Measurements from ENCODE around the gene ESAM.

ESAM gene

DNA sequence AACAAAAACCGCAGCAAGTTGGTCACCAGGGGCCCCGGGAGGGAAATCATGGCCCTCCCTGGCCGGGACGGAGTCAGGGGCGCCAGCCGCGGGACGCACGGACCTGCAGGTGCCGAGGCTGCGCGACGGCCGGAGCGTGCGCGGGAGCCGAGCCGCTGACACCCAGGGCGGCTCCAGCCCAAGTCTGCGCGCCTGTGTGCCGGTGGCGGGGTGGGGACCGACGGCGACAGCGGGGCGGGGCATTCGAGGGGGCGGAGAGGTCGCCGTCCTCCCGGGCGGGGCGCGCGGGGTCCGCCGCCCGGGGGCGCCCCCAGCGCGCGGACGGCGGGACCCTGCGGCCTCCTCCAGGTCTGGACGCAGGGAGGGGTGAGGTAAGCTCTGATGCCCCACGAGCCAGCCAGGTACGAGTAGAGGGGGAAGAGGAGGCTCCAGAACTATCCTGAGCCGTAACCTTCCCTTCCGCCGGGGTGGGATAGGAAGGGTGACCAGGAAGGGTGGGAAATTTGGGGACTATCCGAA is at the start of gene ESAM:
ESAM (minus strand) TSS at position 186 of the 519 bp plus-strand sequence; CDS start at position 50, 136 bp downstream.
- peak; percentile 6 for DNase-seq
- in situ Hi-C loops (cut with HindIII; ENCODE audit: low pct_ligation_motif_present, low pct_unique_long_range_greater_than_20kb, low sequenced_read_pairs): no loop called here

DNA sequence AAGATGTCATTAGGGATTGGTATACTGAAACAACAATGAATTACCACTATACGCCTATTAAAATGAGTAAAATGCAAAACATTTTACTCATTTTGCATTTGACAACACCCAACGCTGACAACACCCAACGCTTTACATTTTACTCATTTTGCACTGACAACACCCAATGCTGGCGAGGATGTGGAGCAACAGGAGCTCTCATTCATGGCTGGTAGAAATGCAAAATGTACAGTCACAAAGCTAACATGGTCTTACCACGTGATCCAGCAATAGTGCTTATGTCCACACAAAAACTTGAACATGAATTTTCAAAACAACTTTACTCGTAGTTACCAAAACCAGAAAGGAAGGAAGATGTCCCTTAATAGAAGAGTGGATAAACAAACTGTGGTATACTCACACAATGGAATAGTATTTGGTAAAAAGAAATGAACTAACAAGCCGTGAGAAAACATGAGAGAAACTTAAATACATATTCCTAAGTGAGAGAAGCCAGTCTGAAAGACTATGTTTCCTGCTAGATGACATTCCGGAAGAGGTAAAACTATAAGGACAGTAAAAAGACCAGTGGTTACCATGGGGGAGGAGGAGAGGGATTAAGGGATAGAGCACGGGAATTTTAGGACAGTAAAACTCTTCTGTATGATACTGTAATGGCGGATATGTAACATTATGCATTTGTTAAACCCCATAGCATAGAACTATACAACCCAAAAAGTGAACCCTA is 49.5 kb upstream of the ESAM start:
- DNase-seq: no peak
- in situ Hi-C loops (cut with HindIII; ENCODE audit: low pct_ligation_motif_present, low pct_unique_long_range_greater_than_20kb, low sequenced_read_pairs): no loop called here

- DNase-seq: no peak
- in situ Hi-C loops (cut with HindIII; ENCODE audit: low pct_ligation_motif_present, low pct_unique_long_range_greater_than_20kb, low sequenced_read_pairs): no loop called here
Measured at GRCh38 chr11:124807660-124808270, 45.7 kb upstream of the ESAM start.

DNA sequence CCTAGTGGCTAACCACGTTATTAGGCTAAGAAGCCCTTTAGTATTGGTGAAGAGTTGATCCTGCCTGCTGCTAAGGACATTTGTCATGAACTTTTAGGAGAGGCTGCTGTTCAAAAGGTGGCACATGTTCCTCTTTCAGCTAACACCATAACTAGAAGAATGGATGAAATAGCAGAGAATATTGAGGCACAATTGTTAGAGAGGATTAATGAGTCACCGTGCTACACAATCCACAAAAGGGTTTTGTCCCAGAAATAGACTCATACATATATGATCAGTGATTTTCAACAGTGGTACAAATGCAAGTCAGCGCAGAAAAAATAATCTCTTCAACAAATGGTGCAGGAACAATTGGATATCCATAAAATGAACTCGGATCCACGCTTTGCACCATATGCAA is 45.1 kb upstream of the ESAM start:
- DNase-seq: no peak
- in situ Hi-C loops (cut with HindIII; ENCODE audit: low pct_ligation_motif_present, low pct_unique_long_range_greater_than_20kb, low sequenced_read_pairs): no loop called here

DNA sequence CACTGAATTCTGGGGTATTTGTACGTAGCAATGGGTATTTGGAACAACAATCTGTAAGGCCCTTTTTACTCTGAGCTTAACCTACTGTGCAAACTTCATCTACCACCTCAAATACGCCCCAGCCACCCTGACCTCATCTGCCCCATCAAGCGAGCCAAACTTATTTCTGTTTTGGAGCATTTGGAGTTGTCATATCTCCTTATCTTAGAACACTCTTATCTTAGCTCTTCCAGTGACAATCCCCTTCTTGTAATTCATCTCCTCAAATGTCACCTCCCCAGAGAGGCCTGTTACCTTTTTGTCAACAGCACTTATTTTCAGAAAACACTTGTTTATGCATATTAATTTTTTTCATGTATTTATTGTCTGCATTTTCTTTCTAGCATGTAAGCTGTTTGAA is 42.8 kb upstream of the ESAM start:
- DNase-seq: no peak

DNA sequence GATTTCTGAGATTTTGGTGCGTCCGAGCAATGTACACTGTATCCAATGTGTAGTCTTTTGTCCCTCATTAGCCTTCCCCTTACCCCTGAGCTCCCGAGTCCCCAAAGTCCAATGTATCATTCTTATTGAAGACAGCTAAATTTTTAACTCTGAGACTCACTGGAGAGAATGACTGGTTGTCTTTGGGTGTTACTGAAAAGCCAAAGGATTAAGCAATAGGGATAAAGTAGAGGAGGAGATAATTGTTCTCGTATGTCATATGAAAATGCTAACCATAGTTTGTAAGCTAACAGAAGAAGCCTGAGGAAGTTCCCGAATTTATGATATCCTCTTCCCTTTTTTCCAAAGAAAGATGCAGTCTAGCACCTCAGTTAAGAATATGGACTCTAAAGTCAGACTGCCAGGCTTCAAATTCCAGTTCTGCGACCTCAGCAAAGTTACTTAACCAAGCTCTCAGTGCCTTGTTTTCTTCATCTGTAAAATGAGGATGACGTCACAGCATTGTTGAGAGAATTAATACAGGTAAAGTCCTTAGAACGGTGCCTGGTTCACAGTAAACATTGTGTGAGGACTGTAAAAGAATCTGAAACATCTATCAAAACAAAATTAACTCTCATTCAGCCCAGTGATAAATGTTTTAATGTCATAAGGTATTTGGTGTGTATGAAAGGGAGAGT is 39.7 kb upstream of the ESAM start:
- in situ Hi-C loops (cut with HindIII; ENCODE audit: low pct_ligation_motif_present, low pct_unique_long_range_greater_than_20kb, low sequenced_read_pairs): no loop called here
- DNase-seq: no peak

More for the DNA sequence above, 42.8 kb upstream of the ESAM start:
- in situ Hi-C loops (cut with HindIII; ENCODE audit: low pct_ligation_motif_present, low pct_unique_long_range_greater_than_20kb, low sequenced_read_pairs): no loop called here

DNA sequence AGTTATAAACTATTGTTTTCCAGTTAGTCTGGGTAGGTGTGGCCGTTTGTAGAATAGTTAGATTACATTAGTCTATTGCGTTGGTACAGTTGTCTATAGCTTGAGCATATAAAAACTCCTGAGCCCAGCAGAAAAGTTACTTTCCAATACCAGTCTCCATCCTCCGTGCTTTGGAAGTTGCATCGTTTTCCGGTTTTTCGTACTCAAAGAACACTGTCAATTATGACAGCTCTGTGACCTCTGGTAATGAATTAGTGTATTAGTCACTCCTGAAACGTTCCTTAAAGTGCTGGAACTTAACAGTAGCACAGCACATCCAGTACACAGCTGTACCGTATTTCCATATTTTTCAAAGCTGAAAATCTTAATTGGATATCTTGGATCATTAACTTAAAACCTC is 38.9 kb upstream of the ESAM start:
- DNase-seq: peak; percentile 23
- in situ Hi-C loops (cut with HindIII; ENCODE audit: low pct_ligation_motif_present, low pct_unique_long_range_greater_than_20kb, low sequenced_read_pairs): no loop called here

DNA sequence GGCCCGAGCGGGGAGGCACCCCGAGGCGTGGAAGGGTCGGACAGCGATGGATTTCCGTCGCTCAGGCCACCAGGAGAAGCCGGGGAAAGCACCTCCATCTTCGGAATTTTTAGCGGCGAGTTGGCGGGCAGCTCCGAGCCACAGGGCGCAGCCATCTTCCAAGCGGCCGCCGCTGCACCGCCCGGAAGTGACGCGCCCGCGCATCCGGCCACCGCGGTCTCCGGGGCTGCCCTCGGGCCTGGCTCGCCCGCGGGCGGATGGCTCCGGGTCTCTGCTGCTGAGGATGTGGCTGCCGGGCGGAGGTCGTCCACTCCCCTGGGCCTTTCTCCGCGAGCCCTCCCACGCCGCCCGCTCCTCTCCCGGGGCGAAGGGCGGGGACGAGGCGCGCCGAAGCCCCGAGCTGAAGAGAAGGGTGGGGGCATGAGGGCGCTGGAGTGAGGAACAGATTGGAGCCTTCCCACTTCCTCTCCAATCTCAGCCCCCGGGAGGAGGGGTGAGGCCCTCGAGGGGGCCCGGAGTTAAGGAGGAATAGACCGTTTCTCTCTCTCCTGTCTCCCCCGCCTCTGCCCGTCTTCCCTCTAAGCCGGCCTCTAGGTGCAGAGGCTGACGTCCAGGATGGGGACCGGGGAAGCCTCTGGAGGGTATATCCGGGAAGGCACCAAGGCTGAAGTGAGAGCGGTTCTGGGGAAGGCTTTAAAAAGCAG is 38.3 kb upstream of the ESAM start, which contains the start of gene MSANTD2:
MSANTD2 (minus strand) TSS at position 181 of the 704 bp plus-strand sequence; CDS start at position 155, 26 bp downstream.
- peak; percentile 81 for DNase-seq

GRCh38 chr11:124799348-124800225 is 37.5 kb upstream of the ESAM start:
- peak; percentile 28 for DNase-seq
- in situ Hi-C loops (cut with HindIII; ENCODE audit: low pct_ligation_motif_present, low pct_unique_long_range_greater_than_20kb, low sequenced_read_pairs): no loop called here

More for the DNA sequence above, 38.3 kb upstream of the ESAM start, which contains the start of gene MSANTD2:
- in situ Hi-C loops (cut with HindIII; ENCODE audit: low pct_ligation_motif_present, low pct_unique_long_range_greater_than_20kb, low sequenced_read_pairs): no loop called here

GRCh38 chr11:124798991-124799347 is 36.9 kb upstream of the ESAM start:
- in situ Hi-C loops (cut with HindIII; ENCODE audit: low pct_ligation_motif_present, low pct_unique_long_range_greater_than_20kb, low sequenced_read_pairs): no loop called here
- DNase-seq: peak; percentile 56

GRCh38 chr11:124796312-124796711 is 34.2 kb upstream of the ESAM start:
- in situ Hi-C loops (cut with HindIII; ENCODE audit: low pct_ligation_motif_present, low pct_unique_long_range_greater_than_20kb, low sequenced_read_pairs): no loop called here
- DNase-seq: no peak

DNA sequence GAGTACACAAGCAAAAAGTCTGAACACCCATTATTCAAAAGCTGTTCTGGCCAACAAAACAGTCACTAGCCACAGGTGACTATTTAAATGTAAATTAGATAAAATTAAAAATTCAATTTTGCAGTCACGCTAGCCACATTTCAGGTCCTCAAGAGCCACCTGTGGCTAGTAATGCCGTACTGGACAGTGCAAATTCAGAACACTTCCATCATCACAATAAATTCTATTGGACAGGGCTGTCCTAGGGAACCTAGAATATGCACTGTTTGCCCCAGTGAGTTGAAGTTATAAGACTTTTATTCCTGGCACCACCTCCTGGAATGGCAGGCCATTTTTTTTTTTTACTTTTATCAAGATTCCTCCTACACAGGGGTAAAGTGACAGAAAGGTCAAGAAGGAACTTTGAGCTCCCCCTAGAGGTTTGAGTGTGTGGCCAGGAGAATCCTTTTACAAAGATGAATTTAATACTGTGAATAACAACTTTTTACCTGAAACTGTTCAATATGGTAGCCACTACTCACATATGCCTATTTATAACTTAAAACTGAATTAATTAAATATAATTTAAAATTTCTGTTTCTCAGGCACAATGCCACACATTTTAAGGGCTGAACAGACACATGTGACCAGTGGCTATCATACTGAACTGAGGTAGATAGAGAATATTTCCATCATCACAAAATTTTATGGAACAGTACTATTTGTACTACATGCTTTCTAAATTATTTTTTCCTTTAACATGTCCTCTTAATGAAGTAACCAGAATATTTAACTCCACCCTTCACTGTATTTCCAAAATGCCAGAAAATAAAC is 31.6 kb upstream of the ESAM start:
- in situ Hi-C loops (cut with HindIII; ENCODE audit: low pct_ligation_motif_present, low pct_unique_long_range_greater_than_20kb, low sequenced_read_pairs): no loop called here
- DNase-seq: peak; percentile 67

GRCh38 chr11:124791626-124792341 is 29.7 kb upstream of the ESAM start:
- in situ Hi-C loops (cut with HindIII; ENCODE audit: low pct_ligation_motif_present, low pct_unique_long_range_greater_than_20kb, low sequenced_read_pairs): no loop called here
- DNase-seq: no peak

GRCh38 chr11:124788521-124788920 is 26.4 kb upstream of the ESAM start:
- in situ Hi-C loops (cut with HindIII; ENCODE audit: low pct_ligation_motif_present, low pct_unique_long_range_greater_than_20kb, low sequenced_read_pairs): no loop called here
- no peak for DNase-seq

GRCh38 chr11:124784051-124784450 is 22.0 kb upstream of the ESAM start:
- no peak for DNase-seq
- in situ Hi-C loops (cut with HindIII; ENCODE audit: low pct_ligation_motif_present, low pct_unique_long_range_greater_than_20kb, low sequenced_read_pairs): no loop called here

- in situ Hi-C loops (cut with HindIII; ENCODE audit: low pct_ligation_motif_present, low pct_unique_long_range_greater_than_20kb, low sequenced_read_pairs): no loop called here
- DNase-seq: no peak
Measured at GRCh38 chr11:124783002-124783401, 20.9 kb upstream of the ESAM start.

DNA sequence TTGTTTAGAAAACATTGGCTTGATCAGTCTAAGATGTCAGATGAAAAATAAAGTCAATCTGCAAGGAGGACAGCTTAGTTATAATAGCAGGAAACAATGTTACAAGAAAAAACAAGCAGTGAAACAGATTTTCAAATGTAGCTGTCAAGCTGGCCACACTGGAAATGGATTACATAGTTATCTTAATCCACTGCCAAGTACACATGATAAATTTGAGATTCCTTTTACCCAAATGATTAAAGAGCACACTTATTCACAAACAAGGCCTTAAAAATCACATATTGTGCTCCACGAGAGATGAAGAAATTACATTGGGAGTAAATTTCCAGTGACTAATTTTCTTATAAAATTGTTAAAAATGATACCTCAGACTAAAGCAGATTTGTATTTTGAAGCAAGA is 17.5 kb upstream of the ESAM start:
- DNase-seq: no peak
- in situ Hi-C loops (cut with HindIII; ENCODE audit: low pct_ligation_motif_present, low pct_unique_long_range_greater_than_20kb, low sequenced_read_pairs): no loop called here
